Naive B cell (primary cell): Measurements from ENCODE around the gene GMEB2. TPM values are rescaled to one million over a fixed set of nuclear protein-coding genes. Genes with fewer than 3 reads are reported as not detected.
A peak's percentile ranks its signal among the peaks of the same experiment; 100 is the strongest.

Source experiments
- ATAC-seq, 2 donors: fragments of 150-1000 bp; cut with Tn5 transposase; 2 replicates each; pipeline ENCODE4 v1.10.0; 2021; ENCODE audit warnings: low read depth in 2 of 2, mild to moderate bottlenecking in 2 of 2, moderate library complexity in 2 of 2
- DNase-seq: peaks from one replicate; pipeline ENCODE4 v3.0.0; 2022
- H3K27ac Mint-ChIP-seq, 6 donors: one replicate each; pipeline ENCODE4 v1.8.0; 2020 to 2022; ENCODE audit warnings: mild to moderate bottlenecking in 6 of 6, mixed read lengths in 6 of 6, moderate library complexity in 5 of 6, inconsistent platforms in 2 of 6
- H3K27me3 Mint-ChIP-seq, 3 donors: one replicate each; pipeline ENCODE4 v1.8.0; 2021 to 2022; ENCODE audit warnings: mixed read lengths in 3 of 3, mild to moderate bottlenecking in 1 of 3
- H3K36me3 Mint-ChIP-seq, 2 donors: one replicate each; pipeline ENCODE4 v1.8.0; 2020 to 2022; ENCODE audit warnings: mixed read lengths in 2 of 2, inconsistent platforms in 1 of 2, mild to moderate bottlenecking in 1 of 2
- H3K4me1 Mint-ChIP-seq, 3 donors: one replicate each; pipeline ENCODE4 v1.8.0; 2020 to 2022; ENCODE audit warnings: mixed read lengths in 3 of 3, inconsistent platforms in 1 of 3, mild to moderate bottlenecking in 1 of 3, moderate library complexity in 1 of 3
- H3K4me3 Mint-ChIP-seq, 8 donors: one replicate each; pipeline ENCODE4 v1.8.0; 2020 to 2022; ENCODE audit warnings: mild to moderate bottlenecking in 8 of 8, mixed read lengths in 8 of 8, moderate library complexity in 8 of 8, inconsistent platforms in 2 of 8
- H3K9me3 Mint-ChIP-seq, 7 donors: one replicate each; pipeline ENCODE4 v1.8.0; 2020 to 2022; ENCODE audit warnings: mixed read lengths in 7 of 7, mild to moderate bottlenecking in 5 of 7, inconsistent platforms in 2 of 7, moderate library complexity in 1 of 7
- polyA plus RNA-seq, 6 donors: library from polyadenylated mRNA; unstranded; fragments of 300-500 nt; fragmentation: Illumina TruSeq; gene quantifications; one replicate each; pipeline ENCODE4 v1.2.3, GENCODE V29; 2021; ENCODE audit warnings: low read depth in 6 of 6

Gene GMEB2
- polyA plus RNA-seq, 6 donors from 2014 or later = 3.1 to 16.0 (median 8.6) TPM

DNA sequence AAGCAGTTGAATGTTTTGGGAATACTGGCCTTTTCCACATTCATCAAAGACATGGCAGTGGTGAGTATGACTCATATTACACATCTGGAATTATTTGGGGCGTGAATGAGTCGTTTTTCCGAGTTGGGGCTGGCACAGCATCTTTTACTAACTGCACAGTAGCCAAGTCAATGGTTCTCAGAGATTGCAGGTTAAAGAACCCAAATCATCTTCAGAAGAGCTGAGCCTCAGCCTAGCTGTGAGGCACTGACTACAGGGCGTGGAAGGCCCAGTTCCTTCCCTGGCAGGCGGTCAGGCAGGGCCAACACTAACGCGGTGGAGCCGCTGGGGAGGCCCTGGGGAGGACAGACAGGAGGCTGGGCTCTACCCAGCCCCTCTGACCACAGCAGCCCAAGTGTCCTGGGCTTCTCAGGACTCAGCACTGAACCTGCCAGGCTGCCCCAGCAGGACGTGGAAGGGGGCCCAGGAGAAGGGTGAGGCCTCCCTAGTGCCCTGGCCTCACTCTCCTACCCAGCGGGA, 32.8 kb downstream of the GMEB2 start:
- Mint-ChIP-seq H3K4me3 (no peak overlapping the region), H3K36me3 (peaks cover 5 to 7% of the 10 kb centered on the region in 2 donors), H3K4me1 (peaks cover 0 to 4% (median 0%) of the 10 kb centered on the region in 3 donors), H3K27ac (peak overlapping the region in 1 of 6 donors; percentile 73), H3K27me3 (no peaks in the 10 kb centered on the region), H3K9me3 (no peaks in the 10 kb centered on the region)
- no peak for ATAC-seq
- DNase-seq = no peak

DNA sequence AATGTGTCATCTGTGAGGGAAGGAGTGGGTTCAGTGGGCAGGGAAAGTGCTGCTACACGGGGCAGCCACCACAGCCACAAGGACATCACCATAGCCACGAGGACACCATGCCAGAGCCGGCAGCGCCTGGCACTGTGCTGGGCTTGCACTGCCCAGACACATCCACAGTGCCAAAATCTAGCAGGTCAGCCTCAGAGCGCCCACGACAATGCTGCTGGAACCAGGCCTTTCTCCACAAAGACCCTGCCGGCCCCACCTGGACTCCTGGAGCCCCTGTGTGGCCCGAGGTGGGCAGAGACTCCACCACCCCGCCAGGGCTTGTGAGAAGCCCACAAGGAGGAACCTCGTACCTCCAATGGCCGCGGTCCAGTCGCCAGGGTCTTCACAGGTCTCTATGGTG, 34.2 kb downstream of the GMEB2 start:
- no peak overlapping the region for H3K27ac Mint-ChIP-seq
- peaks cover 5 to 7% of the 10 kb centered on the region in 2 donors for H3K36me3 Mint-ChIP-seq
- H3K27me3 Mint-ChIP-seq = no peaks in the 10 kb centered on the region
- H3K4me3 Mint-ChIP-seq = no peak overlapping the region
- no peaks in the 10 kb centered on the region for H3K9me3 Mint-ChIP-seq
- ATAC-seq (no peak), DNase-seq (no peak)
- peaks cover 6 to 12% (median 7%) of the 10 kb centered on the region in 3 donors for H3K4me1 Mint-ChIP-seq

DNA sequence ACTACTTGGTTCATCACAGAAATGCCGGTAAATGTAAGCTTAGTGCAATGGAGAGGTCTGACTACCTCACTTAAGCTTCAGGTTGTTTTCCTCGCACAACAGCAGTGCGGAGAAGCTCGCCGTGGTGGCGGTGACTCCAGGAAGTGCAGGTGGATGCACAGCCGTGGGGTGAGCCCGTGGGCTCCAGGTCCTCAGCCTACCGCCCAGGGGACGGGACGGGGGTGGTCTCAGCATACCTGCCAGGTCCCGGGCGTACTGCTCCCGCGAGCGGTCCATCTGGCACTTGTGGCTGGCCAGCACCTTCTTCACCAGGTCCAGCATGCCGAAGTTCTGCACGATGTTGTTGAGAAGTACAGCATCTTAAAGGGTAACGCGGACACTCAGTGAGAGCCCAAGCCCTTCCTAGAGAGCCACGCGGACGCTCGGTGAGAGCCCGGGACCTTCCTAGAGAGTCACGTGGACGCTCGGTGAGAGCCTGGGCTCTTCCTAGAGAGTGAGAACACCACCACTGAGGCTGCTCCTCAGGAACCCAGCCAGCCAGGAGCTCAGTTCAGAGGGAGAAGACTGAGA, 35.0 kb downstream of the GMEB2 start:
- no peaks in the 10 kb centered on the region for H3K27me3 Mint-ChIP-seq
- no peak overlapping the region for H3K4me3 Mint-ChIP-seq
- peaks cover 6 to 13% (median 11%) of the 10 kb centered on the region in 3 donors for H3K4me1 Mint-ChIP-seq
- ATAC-seq (no peak), DNase-seq (no peak)
- peaks cover 5 to 7% of the 10 kb centered on the region in 2 donors for H3K36me3 Mint-ChIP-seq
- H3K27ac Mint-ChIP-seq = no peak overlapping the region
- no peaks in the 10 kb centered on the region for H3K9me3 Mint-ChIP-seq

DNA sequence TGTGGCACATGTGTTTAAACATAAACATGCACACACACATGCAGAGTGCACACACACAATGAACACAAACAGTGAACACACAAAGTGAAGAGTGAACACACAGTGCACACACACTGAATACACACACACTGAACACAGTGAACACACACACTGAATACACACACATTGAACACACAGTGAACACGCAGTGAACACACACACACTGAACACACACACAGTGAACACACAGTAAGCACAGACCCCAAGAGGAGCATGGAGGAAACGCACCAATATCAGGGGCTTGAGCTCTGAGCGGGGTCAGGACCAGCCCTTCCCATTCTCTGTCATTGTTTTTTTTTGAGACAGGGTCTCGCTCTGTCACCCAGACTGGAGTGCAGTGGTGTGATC, 35.8 kb downstream of the GMEB2 start:
- H3K36me3 Mint-ChIP-seq = peaks cover 5 to 7% of the 10 kb centered on the region in 2 donors
- peak overlapping the region in 2 of 6 donors; percentile 59 to 84 for H3K27ac Mint-ChIP-seq

DNA sequence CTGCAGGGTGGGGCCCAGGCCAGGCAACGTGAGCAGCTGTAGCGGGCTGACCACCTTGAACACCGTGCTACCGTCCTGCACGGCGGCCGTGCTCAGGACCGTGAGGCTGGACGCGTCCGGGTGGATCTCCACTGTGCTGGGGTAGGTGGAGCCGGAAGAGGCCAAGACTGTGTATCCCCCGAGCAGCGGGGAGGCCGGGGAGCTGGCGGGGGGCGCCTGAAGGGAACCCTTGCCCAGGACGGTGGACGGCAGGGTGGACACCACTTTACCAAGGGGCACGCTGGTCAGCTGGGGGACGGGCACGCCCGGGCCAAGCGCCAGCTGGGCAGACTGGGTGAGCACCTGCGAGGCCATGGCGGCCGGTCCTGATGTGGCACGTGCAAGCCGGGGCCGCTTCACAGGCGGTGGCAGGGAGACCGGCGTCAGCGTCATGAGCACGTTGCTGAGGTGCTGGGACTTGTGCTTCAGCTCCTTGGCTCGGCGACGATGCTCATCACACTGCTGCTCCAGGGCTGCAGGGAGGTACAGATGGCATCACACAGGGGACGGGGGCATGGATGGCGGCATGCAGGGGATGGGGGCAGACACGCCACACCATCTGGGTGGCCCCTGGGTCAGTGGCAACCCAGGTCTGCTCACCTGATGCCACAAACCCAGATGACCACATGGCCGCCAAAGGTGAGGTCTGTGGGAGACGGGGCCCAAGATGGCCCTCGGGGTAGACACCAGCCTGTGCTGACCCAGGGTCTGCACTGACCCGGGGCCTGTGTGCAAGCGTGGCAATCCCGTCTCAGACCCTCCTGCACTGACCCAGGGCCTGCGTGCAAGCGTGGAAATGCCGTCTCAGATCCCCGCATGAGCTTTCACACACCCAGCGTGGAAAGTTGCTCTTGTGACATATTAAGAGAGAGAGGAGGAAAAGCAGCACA, 36.4 kb downstream of the GMEB2 start:
- peak overlapping the region in 2 of 6 donors; percentile 58 to 59 for H3K27ac Mint-ChIP-seq
- H3K4me1 Mint-ChIP-seq = peaks cover 11 to 13% (median 11%) of the 10 kb centered on the region in 3 donors
- H3K4me3 Mint-ChIP-seq = no peak overlapping the region
- no peak for ATAC-seq
- no peak for DNase-seq
- no peaks in the 10 kb centered on the region for H3K27me3 Mint-ChIP-seq
- peaks cover 5 to 7% of the 10 kb centered on the region in 2 donors for H3K36me3 Mint-ChIP-seq
- no peaks in the 10 kb centered on the region for H3K9me3 Mint-ChIP-seq

More for the DNA sequence above, 35.8 kb downstream of the GMEB2 start:
- H3K9me3 Mint-ChIP-seq = no peaks in the 10 kb centered on the region
- ATAC-seq (no peak), DNase-seq (no peak)
- H3K4me1 Mint-ChIP-seq = peaks cover 6 to 13% (median 11%) of the 10 kb centered on the region in 3 donors
- no peaks in the 10 kb centered on the region for H3K27me3 Mint-ChIP-seq
- no peak overlapping the region for H3K4me3 Mint-ChIP-seq

DNA sequence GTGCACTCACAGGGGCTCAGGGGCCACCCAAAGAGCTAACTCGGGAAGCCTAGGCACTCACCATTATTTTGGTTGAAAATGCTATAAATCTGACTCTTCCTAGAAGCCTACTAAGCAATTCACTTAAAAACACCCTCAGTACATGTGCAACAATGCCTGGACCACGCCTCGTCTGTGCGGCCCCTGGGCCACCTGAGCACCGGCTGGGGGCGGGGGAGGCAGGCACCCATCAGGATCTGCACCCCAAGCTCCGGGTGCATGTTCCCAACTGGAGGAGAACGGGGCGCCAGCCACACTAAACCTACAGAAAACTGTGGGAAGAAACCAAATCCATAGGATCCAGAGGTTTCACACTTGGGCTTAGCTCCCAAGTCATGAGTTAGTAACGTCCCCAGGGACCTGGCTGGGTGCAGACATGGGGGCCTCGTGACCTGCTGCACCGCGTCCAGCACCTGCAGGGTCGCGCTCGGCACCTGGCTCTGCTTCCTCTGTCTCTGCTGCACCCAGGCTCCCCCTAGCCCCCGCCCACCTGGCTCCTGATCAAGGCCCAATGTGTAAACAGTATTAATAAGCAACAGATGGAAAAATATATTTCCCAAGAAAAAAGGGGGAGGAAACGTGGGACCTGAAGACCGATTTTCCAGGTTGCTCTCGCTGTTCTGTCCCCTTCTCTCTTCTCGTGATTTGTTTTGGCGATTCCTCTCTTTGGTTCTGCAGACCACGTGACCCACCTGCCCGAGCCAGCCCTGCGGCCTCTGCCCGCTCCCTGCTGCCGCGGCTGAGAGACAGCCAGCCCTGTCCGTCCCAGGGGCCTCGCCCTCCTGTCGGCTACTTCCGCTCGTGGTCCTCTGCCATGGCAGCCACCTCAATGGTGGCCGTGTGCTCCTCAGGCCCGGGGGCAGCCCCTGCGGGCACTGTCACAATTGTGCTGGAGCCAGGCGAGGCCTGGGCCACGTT, 37.4 kb downstream of the GMEB2 start:
- H3K4me1 Mint-ChIP-seq = peaks cover 11 to 13% (median 11%) of the 10 kb centered on the region in 3 donors
- peak overlapping the region in 3 of 6 donors; percentile 50 to 86 (median 59) for H3K27ac Mint-ChIP-seq
- peaks cover 5 to 7% of the 10 kb centered on the region in 2 donors for H3K36me3 Mint-ChIP-seq
- ATAC-seq (no peak), DNase-seq (no peak)
- H3K9me3 Mint-ChIP-seq = no peaks in the 10 kb centered on the region
- H3K4me3 Mint-ChIP-seq = no peak overlapping the region
- no peaks in the 10 kb centered on the region for H3K27me3 Mint-ChIP-seq

DNA sequence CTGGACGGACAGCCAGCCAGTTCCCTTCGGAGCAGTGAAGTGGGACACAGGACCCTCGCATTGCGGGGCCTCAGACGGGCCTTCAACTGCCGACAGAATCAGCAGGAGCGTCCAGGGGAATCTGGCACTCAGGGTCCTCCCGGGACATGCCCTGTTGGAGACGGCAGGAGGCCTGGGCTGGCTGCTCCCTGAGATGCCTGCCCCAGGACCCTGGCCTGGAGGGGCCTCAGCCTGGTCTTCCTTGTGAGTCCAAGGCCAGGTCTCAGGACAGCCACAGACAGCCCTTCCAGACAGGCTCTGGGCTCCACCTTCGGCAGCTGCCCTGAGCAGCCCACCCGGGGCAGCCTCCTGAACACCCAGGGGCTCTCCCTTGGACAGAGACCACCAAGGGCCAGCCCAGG, 38.3 kb downstream of the GMEB2 start:
- peaks cover 11 to 13% (median 11%) of the 10 kb centered on the region in 3 donors for H3K4me1 Mint-ChIP-seq
- no peaks in the 10 kb centered on the region for H3K9me3 Mint-ChIP-seq
- DNase-seq (no peak), ATAC-seq (no peak)
- H3K27ac Mint-ChIP-seq = peak overlapping the region in 1 of 6 donors; percentile 82
- no peak overlapping the region for H3K4me3 Mint-ChIP-seq
- no peaks in the 10 kb centered on the region for H3K27me3 Mint-ChIP-seq
- H3K36me3 Mint-ChIP-seq = peaks cover 5 to 7% of the 10 kb centered on the region in 2 donors

DNA sequence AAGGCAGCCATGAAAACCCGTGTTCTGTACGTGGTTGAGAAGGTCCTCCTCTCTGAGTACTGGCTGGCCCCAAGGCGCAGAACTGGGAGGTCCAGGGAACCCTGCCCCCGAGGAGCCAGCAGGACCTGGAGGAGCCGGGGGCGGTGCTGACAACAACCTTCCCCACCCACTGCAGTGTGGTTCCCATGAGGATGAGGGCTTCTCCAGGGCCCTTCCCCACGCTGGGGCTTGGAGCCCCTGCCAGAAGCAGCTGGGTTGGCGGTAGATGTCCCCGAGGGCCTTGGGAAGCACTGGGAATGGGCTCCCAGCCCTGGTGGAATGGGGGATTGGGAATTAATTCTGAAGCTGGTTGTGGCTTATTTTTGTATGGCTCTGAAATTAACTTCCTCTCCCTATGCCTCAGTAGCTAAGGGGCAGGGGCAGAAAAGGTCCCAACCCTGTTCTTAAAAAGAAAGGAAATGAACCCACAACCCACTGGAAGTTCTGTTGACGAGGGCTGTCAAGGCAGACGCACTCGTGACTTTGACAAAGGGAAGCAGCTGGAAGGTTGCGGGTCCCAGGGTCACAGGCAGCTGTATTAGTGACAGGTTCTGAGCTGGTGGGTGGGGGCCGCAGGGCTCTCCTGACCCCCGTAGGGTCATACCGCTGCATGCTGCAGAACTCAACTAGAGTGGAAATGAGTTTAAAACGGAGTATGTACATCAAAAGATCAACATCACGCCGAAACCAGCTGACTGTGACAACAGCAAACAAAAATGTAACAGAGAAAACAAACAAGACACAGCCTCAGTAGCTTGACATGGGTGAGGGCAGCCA, 38.9 kb downstream of the GMEB2 start:
- H3K9me3 Mint-ChIP-seq = no peaks in the 10 kb centered on the region
- peaks cover 11 to 13% (median 11%) of the 10 kb centered on the region in 3 donors for H3K4me1 Mint-ChIP-seq
- DNase-seq = no peak
- no peak overlapping the region for H3K4me3 Mint-ChIP-seq
- ATAC-seq = peak; percentile 58 to 60
- H3K27me3 Mint-ChIP-seq = no peaks in the 10 kb centered on the region
- H3K27ac Mint-ChIP-seq = peak overlapping the region in 4 of 6 donors; percentile 63 to 91 (median 72)
- H3K36me3 Mint-ChIP-seq = peaks cover 1 to 5% of the 10 kb centered on the region in 2 donors

DNA sequence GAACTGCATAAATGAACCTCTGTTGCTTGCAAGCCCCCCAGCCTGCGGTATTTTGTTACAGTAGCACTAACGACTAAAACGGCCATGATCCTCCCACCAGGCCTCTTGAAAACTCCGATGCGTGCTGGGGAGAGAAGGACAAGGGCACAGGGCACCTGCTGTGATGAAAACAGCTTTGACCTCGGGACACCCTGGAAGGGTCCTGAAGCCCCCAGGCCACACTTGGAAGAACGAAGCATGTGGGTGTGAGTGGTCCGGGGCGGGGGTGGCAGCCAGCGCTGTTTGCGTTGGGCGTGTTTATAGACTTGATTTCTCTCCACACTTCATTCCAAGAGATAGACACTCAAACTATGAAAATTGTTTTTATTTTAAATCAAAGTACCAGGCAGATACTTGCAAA, 39.6 kb downstream of the GMEB2 start:
- H3K27ac Mint-ChIP-seq = peak overlapping the region in 5 of 6 donors; percentile 9 to 64 (median 32)
- no peak for ATAC-seq
- H3K4me1 Mint-ChIP-seq = peaks cover 11 to 13% (median 11%) of the 10 kb centered on the region in 3 donors
- H3K9me3 Mint-ChIP-seq = no peaks in the 10 kb centered on the region
- DNase-seq = no peak
- no peaks in the 10 kb centered on the region for H3K27me3 Mint-ChIP-seq
- H3K36me3 Mint-ChIP-seq = peaks cover 0 to 5% of the 10 kb centered on the region in 2 donors
- peak overlapping the region in 1 of 8 donors; percentile 54 for H3K4me3 Mint-ChIP-seq

DNA sequence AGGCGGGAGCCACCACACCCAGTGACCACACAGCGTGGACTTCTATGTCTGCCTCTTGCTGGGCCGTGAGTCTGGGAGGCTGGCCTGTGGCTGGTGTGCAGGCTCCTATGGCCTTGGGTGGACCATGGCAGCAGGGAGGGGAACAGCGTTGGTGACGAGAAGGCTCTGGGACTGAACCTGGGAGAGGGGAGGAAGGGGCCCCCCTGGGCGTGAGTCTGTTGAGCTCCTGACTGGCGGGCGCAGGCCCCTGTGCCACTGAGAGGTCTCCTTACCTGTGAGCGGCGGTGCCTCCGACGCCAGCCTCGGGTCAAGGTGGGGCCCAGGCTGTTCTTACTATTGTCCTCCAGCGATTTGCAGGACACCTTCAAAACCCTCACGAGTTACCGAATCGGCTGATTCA, 40.1 kb downstream of the GMEB2 start:
- H3K4me3 Mint-ChIP-seq = no peak overlapping the region
- peak overlapping the region in 3 of 6 donors; percentile 24 to 53 (median 32) for H3K27ac Mint-ChIP-seq
- DNase-seq (no peak), ATAC-seq (no peak)
- H3K4me1 Mint-ChIP-seq = peaks cover 11 to 13% (median 11%) of the 10 kb centered on the region in 3 donors
- H3K27me3 Mint-ChIP-seq = no peaks in the 10 kb centered on the region
- peaks cover 0 to 5% of the 10 kb centered on the region in 2 donors for H3K36me3 Mint-ChIP-seq
- H3K9me3 Mint-ChIP-seq = no peaks in the 10 kb centered on the region

DNA sequence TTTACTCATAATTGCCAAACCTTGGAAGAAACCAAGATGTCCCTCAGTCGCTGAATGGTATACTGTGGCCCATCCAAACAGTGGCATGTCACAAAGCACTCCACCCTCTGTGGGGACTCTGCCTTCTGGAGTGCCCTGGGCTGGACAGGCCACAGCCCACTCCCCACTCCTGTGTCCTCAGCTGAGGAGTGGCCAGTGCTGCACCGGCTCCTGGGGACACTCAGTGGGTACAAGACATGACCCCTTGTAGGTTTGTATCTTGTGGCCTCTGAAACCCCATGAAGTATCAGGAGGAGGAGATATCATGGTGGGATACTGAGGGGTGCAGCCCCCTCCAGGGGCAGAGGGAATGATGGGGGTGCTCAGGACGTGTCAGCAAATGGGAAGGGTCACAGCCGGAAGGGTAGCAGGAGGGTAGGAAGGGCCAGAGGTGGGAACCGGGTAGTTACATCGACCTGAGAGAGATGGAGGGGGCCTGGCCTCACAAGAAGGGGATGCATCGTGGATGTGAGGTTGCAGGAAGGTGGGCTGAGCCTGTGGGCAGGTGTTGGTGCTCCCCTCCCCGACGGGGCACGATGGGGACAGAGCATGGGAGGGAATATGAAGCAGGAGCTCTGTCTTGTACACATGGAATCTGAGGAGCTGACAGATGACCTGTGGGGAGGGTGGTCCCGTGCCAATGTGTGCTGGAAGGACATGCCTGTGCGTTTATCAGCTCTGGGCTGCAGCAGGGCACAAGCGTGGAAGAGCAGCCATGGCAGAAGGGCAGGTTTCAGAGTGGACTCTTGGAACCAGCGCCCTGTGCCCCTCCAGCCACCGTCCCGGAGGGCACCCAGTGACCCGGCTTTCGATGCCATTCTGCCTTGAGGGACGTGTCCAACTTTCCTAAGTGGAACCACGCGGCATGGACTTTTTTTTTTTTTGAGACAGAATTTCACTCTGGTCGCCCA, 41.0 kb downstream of the GMEB2 start:
- Mint-ChIP-seq H3K4me3 (no peak overlapping the region), H3K4me1 (peaks cover 11 to 15% (median 12%) of the 10 kb centered on the region in 3 donors), H3K9me3 (no peaks in the 10 kb centered on the region), H3K27ac (peak overlapping the region in 3 of 6 donors; percentile 5 to 69 (median 52)), H3K27me3 (no peaks in the 10 kb centered on the region), H3K36me3 (peaks cover 0 to 2% of the 10 kb centered on the region in 2 donors)
- ATAC-seq (no peak), DNase-seq (no peak)
